ENCODE data around the gene ZNF200. TPM values are rescaled to one million over a fixed set of nuclear protein-coding genes. Genes with fewer than 3 reads are reported as not detected.
"Not testable (repeated sequence)": the region's sequence is repeated elsewhere in the genome, so short reads cannot be mapped to it uniquely, and the experiment has no call there.

Gene ZNF200
- total RNA-seq, 2 donors from 2014 or later: 7.1 to 7.2 TPM

- peaks cover 58% of the 10 kb centered on the region for H3K27me3 ChIP-seq
- H3K27ac ChIP-seq: no peak overlapping the region
- no peak overlapping the region for H3K9ac ChIP-seq (ENCODE audit: low read depth in 2 of 2, low read length in 2 of 2)
- peaks cover 13% of the 10 kb centered on the region for H3K4me1 ChIP-seq
- H3K9me3 ChIP-seq: no peaks in the 10 kb centered on the region
- intact Hi-C loops (cut with DNase I): no loop called here
- no peak for DNase-seq
- no peaks in the 10 kb centered on the region for H3K36me3 ChIP-seq
- H3K4me3 ChIP-seq: peak overlapping the region; percentile 37
- no peak for TF ChIP-seq CTCF (IDR thresholded peaks at IDR 0.05)
Observed at GRCh38 chr16:3183445-3184139, 51.4 kb downstream of the ZNF200 start.

- TF ChIP-seq CTCF (IDR thresholded peaks at IDR 0.05): peak; percentile 26
- no peak overlapping the region for H3K27ac ChIP-seq
- H3K9ac ChIP-seq (ENCODE audit: low read depth in 2 of 2, low read length in 2 of 2): no peak overlapping the region
- H3K4me1 ChIP-seq: peaks cover 8% of the 10 kb centered on the region
- H3K36me3 ChIP-seq: no peaks in the 10 kb centered on the region
- H3K27me3 ChIP-seq: peaks cover 53% of the 10 kb centered on the region
- H3K4me3 ChIP-seq: peak overlapping the region; percentile 37
- peak; percentile 59 for DNase-seq
- intact Hi-C loops (cut with DNase I): no loop called here
- H3K9me3 ChIP-seq: no peaks in the 10 kb centered on the region
Observed at GRCh38 chr16:3182608-3183444, 52.1 kb downstream of the ZNF200 start.

GRCh38 chr16:3182293-3182607, 52.7 kb downstream of the ZNF200 start:
- H3K9me3 ChIP-seq; intact Hi-C loops (cut with DNase I); H3K4me1 ChIP-seq; DNase-seq; H3K9ac ChIP-seq (ENCODE audit: low read depth in 2 of 2, low read length in 2 of 2); H3K4me3 ChIP-seq; H3K36me3 ChIP-seq; H3K27ac ChIP-seq: not testable (repeated sequence)
- peaks cover 52% of the 10 kb centered on the region for H3K27me3 ChIP-seq

- H3K4me1 ChIP-seq: peaks cover 8% of the 10 kb centered on the region
- no peak for DNase-seq
- H3K9ac ChIP-seq (ENCODE audit: low read depth in 2 of 2, low read length in 2 of 2): no peak overlapping the region
- intact Hi-C loops (cut with DNase I): no loop called here
- no peak overlapping the region for H3K4me3 ChIP-seq
- no peaks in the 10 kb centered on the region for H3K9me3 ChIP-seq
- H3K27ac ChIP-seq: no peak overlapping the region
- no peaks in the 10 kb centered on the region for H3K36me3 ChIP-seq
- TF ChIP-seq CTCF (IDR thresholded peaks at IDR 0.05): no peak
- H3K27me3 ChIP-seq: peaks cover 59% of the 10 kb centered on the region
Observed at GRCh38 chr16:3180445-3180878, 54.5 kb downstream of the ZNF200 start.

GRCh38 chr16:3179651-3180050, 55.3 kb downstream of the ZNF200 start:
- Histone ChIP-seq H3K4me1 (peaks cover 8% of the 10 kb centered on the region), H3K36me3 (no peaks in the 10 kb centered on the region), H3K9me3 (no peaks in the 10 kb centered on the region), H3K9ac (ENCODE audit: low read depth in 2 of 2, low read length in 2 of 2) (no peak overlapping the region), H3K27ac (no peak overlapping the region), H3K4me3 (no peak overlapping the region), H3K27me3 (peaks cover 66% of the 10 kb centered on the region)
- DNase-seq: no peak
- no peak for TF ChIP-seq CTCF (IDR thresholded peaks at IDR 0.05)
- intact Hi-C loops (cut with DNase I): no loop called here
